NCI-H1930 (cell line): ENCODE data around the gene LZTS3.
"Not testable (repeated sequence)": the region's sequence is repeated elsewhere in the genome, so short reads cannot be mapped to it uniquely, and the experiment has no call there.

Experiments
- DNase-seq, 2 experiments: peaks; one replicate each; lab custom pipeline; 2025; lab: John Stamatoyannopoulos, UW

The LZTS3 gene

DNA sequence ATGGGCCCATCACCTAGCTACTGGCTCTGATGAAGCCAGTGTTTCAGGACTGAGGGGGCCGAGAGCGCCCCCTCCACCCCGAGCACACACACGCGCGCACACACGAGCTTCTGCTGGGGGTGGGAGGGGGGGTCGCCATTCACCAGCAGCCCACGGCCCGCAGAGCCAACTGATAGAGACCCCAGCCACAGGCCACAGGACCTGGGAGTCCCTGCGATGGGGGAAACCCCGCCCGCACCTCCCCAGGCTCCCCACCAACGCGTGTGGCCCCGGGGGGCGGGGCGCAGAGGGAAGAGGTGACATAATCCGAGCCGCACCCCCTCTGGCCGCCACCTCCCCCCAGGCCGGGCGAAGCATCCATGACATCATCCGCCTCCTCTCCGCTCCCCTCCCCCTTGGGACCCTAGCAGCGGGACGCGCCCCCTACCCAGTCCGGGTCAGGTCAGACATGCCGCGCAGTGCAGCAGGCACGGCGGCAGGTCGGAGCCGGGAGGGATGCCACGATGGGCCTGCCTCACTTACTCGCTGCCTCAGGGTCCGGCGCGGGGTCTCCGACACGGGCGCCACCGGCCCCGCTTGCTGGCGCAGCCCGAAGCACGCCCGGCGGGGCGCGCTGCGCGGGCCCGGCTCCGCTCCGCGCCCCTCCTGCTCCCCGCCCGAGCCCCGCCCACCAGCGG, at the start of gene LZTS3:
Gene LZTS3 (minus strand): TSS at position 617 of the 677 bp plus-strand sequence. CDS start 6,386 bp downstream, outside the sequence.
- peak; percentile 82 to 84 for DNase-seq

DNA sequence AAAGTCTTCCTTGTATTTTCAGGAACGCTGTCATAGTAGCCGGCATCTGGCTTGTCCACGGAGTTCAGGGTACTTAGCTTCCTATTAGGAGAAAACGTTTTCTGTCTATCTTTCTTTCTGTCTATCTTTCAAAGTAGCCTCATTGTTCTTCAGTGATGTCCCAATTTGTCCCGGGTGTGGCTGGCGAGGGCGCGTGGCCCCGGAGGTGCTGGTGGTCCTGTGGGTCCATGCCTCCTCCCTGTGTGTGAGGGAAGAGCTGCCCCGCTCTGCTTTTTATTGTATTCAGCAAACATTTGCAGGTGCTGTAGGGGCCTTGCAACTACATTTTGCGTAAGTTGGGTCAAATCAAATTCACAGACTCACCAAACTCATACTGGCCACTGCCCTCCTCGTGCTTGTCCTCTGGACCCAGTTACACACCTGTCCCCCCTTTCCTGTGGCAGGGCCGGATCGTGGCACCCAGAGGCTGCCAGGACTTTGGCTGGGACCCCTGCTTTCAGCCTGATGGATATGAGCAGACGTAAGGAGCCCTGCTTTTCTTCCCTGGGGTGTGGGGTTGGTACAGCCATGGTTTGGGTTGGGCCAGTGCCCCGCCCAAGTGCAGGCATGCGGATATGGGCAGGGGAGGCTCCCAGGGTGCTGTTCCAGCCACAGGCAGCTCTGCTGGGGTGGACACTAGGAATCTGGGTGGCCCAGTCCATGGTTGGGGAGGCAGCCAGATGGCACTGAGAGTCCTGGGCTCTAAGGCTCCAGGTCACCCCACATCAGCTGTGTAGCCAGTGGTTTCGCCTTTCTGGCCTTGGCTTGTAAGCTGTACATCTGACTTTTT, 48.3 kb upstream of the LZTS3 start:
- DNase-seq, result no peak

DNA sequence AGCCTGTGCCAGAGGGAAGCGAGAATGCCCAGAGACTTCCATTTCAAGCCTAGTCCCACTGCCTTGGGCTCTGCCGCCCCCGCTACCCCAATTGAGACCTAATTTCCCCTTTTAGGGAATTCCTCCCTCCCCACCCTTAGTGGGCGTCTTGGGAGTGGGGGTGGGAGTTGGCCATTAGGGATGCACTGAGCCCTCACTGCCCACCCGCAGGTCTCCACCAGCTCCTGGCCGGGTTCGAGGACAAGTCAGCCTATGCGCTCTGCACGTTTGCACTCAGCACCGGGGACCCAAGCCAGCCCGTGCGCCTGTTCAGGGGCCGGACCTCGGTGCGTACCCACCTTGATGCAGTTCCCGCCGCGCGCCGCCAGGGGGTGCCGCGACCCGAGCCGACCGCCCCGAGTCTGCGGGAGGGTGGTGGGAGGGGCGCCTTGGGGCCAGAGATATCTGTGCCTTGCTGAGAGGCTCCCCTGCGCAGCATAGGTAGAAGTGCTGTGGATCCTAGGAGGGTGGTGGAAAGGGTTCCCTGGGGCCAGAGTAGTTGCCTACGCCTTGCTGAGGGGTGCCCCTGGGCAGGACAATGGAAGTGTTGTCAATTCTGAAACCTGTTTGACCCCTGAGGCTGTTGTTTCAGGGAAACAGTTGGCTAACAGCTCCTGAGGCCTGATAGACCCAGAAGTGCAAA, 45.1 kb upstream of the LZTS3 start:
- DNase-seq, result peak; percentile 21 to 46

DNA sequence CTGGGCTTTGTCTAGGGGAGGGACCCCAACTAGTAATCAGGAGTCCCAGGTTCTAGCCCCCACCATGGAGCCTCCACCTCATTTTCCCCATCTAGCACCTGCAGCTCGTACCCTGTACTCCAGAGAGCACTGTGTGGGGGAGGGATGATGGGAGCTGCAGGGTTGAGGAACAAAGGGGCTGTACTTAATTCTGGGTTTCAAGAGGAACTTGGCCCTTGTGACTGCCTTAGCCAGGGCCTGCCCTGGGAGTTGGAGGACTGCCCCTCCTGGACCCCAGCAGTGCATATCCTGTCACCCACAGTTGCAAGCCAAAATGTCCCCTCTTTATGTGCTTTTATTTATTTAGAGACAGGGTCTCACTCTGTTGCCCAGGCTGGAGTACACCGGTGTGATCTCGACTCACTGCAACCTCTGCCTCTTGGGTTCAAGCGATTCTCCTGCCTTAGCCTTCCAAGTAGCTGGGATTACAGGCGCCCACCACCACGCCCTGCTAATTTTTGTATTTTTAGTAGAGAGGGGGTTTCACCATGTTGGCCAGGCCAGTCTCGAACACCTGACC, 42.1 kb upstream of the LZTS3 start:
- DNase-seq, result not testable (repeated sequence)

DNA sequence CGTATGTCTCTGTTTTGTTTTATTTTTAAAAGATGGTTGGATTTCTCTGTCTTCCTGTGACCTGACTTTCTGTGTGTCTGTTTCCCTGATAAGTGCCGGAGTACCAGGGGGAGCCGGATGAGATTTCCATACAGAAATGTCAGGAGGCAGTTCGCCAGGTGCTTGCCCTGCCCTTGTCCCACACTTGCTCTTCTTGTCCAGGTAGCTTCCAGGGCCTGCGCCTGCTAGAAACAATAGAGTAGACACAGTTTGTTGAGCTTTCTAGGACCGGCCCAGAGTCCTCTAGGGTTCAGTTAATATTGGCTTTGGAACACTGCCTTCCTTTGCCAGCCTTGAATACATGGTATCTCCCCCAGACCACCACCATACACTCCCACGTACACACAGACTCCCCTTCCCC, 39.9 kb upstream of the LZTS3 start:
- DNase-seq, result no peak

DNA sequence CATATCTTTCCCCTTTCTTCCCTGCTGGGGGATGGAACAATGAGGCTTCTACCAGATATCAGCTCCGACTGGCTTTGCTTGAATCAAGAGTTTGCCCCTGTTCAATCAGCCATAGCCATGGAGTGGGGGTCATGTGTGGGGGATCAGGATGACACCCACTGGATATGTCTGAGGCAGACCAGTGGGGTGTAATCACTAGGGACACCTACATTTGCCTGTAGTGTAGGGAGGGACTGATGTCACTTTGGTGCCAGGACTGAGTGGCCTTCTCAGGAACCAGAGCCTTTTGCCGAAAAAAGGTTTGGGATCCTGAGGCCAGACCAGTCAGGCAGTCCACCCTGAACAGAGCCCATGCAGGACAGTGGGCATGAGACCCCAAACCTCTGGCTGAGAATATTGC, 37.0 kb upstream of the LZTS3 start:
- no peak for DNase-seq

DNA sequence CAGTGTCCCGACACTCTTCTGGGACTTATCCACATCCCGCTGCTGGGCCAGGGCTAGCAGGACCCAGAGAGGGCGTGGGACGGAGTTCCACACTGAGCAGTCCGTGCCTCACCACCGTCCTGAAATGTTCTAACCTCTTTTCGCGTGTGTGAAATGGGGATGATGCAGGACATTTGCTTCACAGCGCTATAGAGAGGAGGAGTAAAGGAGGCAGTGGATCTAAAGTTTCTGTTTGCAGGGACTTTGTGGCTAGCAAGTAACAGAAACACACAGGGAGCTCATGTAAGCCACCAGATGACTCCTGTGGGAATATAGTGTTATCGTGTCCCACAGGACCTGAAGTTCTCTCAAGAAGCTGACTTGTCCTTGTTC, 36.6 kb upstream of the LZTS3 start:
- no peak for DNase-seq

DNA sequence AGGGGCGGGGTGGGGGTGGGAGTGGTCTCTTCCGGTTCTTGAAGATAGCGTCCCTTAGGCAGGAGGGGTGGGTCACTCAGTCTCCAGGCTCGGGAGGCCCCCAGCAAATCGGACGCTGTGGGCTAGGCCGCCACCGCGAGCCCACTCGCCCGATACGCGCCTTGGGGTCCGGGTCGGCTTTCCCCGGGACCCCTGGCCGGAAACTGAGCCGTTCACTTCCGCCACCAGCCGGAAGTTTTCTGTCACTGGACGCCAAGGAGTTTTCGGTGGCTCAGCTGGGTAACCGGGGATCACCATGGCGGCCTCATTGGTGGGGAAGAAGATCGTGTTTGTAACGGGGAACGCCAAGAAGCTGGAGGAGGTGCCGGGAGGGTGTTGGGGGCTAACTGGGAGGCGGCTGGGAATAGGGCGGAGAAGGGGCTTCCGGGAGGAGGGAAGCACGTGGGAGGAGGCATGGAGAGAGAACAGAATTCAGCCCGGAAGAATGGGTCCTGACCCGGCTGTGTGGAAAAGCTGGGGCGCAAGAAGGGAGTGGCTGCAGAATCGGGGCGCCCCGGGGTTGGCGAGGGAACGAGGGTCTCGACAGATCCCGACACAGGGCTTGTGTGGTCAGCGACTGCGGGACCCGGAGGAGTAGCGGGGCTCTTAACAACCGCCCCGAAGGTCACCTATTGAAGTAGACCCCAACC, 36.1 kb upstream of the LZTS3 start, which contains the start of gene ITPA:
Gene ITPA (plus strand): TSS at position 242 of the 689 bp plus-strand sequence. CDS start 54 bp downstream, at position 296.
- peak; percentile 18 to 23 for DNase-seq

DNA sequence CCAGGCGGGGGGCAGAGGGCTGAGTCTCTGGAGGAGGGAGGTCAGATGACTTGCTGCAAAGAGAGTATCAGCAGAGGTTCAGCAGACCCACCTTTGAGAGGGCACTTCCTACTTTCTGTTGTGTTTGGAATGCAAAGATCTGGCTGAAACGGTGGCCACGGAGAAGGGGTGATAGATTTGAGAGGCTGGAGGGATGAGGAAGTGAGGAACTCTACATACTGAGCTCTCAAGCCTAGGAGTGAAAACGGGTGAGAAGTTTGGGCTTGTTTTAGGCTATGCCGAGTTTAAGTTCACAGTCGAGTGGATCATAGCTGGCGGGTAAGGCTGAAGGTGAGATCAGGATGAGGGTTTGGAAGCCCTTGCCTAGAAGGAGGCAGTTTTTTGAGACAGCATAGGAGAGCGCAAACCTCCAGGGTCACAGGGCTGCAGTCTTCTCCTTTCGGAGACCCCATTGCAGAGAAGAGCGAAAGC, 35.5 kb upstream of the LZTS3 start:
- no peak for DNase-seq

DNA sequence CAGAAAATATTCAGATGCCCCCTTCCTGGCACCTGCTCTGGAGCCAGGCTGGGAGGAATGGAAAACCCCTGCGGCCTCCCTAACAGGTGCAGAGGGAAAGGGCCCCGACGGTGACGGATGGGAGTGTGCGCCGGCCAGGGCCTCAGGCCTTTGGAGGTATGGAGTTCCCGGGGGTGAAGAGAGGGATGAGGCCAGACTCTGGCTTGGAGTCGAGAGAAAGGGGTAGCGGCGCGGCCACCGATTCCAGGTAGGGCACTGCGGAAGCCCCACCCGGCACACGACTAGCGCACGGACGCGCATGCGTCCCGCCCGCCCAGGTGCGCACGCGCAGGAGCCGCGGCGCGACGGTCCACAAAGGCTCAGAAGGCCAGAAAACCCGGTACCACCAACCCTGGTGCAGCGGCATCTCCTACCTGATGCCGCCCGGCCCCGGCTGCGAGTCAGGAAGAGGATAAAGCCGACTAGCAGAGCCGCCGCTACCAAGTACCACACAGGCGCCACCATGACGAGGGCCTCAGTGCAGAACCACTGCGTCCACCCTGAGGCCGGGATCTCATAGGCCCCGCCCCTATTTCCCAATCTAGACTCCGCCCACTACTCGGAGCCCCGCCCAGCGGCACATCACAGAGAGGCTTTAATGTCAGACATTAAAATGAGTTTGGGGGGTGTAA, 30.9 kb upstream of the LZTS3 start, which contains the start of gene DDRGK1:
Gene DDRGK1 (minus strand): TSS at position 559 of the 671 bp plus-strand sequence. CDS start 55 bp downstream, at position 504.
- peak; percentile 78 to 84 for DNase-seq

DNA sequence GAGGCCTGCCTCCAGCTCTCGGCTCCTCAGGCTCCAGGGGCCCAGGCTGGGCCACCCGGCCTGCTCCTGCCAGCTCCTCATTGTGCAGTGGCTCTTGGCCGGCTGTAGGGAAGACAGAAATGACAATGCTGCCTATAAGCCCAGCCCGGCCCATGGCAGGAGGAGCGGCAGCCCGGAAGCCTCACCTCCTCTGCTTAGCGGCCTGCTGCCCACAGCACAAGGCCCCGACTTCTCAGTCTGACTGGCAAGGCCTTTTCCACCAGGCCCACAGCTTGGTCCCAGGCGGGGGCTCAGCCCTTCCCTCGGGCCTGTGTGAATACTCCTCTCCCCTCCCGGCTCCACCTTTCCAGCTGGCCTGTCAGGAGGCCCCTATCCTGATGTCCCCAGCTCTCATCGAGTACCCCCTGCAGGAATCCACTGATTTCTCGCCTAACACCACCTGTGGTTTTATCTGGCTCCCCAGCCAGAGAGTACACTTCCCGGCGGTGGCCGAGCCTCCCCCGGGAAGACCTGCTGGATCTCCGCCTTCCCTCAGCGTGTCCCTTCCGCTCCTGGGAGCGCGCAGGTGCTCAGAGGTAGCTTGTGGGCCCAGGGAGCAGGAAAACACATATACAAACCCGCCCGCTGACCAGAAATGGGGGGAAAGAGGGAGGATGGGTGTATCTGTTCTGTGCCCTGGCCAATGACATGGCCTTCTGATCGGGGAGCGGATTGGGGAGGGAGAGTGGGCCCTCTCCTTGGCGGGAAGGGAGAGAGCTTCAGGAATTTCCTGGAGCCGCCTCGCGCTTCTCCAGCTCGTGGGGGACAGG, 30.2 kb upstream of the LZTS3 start:
- DNase-seq, result no peak

DNA sequence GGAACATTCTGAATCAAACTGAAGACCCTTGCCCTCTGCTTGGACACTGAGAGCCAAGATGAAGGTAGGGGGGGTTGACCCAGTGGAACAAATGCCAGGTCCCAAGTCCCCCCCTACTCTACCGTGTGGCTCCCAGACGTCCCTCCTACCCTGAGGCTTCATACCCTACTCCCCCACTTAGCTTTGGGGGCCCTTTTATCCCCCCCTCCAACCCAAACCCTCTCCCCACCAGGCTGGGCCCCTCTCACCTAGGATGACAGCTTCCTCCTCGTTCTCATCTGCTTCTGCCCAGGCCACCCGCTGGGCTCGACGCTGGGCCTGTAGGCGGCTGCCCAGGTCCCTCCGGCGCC, 29.6 kb upstream of the LZTS3 start:
- no peak for DNase-seq

DNA sequence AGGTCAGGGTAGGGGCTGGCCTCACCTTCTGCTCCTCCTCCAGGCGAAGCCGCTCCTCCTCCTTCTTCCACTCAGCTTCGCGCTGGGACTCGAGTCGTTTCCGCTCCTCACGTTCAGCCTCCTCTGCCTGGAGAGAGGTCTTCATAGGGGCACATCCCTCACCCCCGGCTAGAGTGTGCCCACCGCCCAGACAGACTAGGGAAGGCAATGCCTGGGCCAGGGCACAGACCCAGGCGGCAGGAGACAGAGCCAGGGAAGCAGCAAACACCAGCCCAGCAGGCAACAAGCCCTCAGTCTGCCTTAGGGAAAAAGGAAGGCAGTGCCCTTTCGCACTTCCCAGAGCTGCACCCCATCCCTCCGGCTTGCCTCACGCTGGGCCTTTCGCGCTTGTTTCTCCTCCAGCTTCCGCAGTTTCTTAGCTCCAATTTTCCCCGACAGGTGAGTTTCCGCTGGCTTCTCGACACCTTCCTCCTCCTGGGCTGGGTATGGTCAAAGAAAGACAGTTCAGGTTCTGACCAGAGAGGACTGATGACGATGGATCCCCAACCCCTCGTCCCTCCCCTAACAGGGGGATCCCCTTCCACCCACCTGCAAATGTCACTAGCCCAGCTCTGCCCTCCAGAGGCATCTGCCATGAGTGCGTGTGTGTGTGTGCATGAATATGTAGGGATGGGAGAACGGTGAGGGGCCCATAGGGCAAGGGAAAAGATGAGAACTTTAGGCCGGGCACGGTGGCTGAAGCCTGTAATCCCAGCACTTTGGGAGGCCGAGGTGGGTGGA, 26.8 kb upstream of the LZTS3 start:
- no peak for DNase-seq

DNA sequence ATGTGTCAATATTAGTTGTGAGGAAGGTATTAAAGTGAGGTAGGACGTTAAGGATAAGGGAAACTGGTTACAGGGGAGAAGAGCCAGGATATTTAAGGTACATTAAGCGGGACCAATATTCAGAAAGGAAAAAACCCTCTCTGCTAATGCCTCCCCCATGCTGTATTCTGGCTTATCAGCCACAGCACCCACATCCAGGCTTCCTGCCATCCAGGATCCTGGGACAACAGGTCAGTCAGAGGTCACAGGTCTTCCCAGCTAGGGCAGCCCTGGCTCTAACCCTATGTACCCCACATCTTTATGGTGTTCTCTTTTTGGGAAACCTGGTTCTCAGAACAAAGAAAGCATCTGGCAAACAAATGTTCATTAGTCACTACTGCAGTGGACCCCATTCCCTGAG, 25.9 kb upstream of the LZTS3 start:
- DNase-seq, result no peak

DNA sequence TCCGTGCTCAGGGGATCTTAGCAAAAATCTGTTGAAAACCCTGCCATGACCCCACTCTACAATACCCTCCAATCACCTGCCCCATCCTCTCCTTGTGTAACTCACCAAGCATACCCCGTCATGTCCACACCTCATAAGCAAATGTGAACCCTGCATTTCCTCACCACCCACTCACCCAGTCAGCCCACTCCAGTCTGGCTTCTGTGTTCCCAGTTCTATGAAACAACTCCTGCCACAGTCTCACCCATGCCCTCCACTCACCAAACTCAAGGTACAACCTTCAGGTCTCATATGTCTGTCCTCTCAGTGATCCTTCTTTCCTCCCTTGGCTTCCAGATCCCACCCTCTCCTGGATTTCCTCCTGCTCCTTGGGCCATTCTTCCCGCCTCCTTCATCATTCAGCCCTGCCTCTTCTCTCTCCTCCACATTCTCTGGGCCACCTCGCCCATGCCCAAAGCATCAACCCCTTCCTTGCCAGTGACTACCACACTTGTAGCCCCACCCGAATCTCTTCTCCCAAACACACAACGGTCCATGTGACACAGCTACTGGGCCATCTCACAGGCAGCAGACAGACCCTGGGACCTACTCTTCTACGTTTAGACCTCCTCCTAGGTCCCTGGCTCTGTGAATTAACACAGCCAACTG, 22.4 kb upstream of the LZTS3 start:
- DNase-seq, result no peak

DNA sequence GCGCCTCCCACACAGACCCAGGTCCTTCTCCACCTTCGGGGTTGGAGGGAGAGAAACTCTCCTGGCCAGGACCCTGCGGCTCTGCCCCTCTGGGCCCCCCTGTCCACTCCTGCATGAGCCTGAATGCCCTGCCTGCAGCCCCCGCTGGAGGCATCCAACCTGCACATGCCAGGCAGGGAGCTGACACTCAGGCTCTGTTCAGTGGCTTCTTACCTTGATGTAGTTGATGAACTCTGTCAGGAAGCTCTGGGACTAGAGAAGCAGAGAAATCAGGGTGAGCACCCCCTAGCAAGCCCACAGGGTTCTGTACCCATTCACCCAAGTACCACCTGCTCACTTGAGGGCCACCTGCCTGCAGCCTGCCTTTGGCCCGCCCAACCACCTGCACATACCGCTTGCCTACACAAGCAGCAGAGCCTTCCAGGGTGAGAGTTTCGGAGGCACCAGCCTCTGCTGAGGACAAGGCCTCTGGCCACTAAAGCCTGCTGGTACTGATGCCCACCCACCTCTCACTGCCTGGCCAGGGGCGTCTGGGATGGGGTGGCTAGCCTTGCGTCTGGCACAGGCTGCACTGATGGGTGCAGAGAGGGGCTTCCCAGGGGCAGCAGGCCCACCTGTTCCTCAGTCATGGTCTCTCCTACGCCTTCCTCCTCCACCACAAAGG, 21.4 kb upstream of the LZTS3 start:
- no peak for DNase-seq

DNA sequence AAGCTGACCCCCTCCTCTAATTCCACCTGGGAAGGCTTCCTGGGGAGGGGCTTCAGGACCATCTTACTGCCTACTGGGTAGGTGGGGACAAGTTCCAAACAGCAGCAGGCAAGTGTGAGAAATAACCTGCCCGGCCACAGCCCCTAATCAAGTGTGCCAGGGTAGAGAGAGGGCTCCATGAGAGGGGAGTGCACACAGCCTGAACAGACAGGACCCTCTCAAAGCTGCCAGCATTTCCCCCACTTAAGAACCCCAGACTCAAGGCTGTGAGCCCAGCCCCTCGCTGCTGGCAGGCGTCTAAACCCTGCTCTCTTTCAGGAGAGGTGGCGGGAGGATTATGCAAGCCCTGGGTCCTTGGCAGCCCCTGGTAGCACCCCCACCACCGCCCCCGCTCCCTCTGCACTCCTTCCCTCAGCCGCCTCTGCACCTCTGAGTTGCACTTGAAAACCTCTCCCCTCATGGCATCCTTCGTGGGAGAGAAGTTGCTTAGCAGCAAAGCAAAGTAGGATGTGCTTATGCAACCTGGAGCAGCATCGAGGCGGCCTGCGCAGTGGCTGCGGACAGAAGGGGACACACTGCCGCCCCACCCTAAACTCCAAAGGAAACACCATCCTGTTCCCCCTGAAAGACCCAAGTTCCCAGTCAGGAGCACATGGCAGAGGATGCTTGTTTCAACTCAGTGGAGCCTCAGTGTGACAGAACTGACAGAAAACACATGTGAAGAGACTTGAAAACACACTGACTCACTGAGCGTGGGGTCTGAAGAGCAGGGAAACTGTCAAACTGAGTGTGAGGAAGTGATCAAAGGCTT, 20.7 kb upstream of the LZTS3 start:
- no peak for DNase-seq
